GM19240 (cell line): ENCODE results near the gene GCFC2.
A peak's percentile ranks its signal among the peaks of the same experiment; 100 is the strongest.

Experiments used
- DNase-seq: peaks from one replicate; pipeline ENCODE4 v3.0.0; 2011; ENCODE audit warnings: low spot score; ENCODE audit not compliant: insufficient read length

The GCFC2 gene

GRCh38 chr2:75627902-75628504, 82.7 kb downstream of the GCFC2 start:
- peak; percentile 53 for DNase-seq

GRCh38 chr2:75622929-75623328, 87.8 kb downstream of the GCFC2 start:
- no peak for DNase-seq

- no peak for DNase-seq
Observed at GRCh38 chr2:75622500-75622899, 88.2 kb downstream of the GCFC2 start.

GRCh38 chr2:75621228-75621627, 89.5 kb downstream of the GCFC2 start:
- no peak for DNase-seq

- no peak for DNase-seq
Observed at GRCh38 chr2:75619956-75620740, 90.6 kb downstream of the GCFC2 start.

GRCh38 chr2:75616933-75617332, 93.8 kb downstream of the GCFC2 start:
- DNase-seq = no peak

- no peak for DNase-seq
Observed at GRCh38 chr2:75616406-75616805, 94.3 kb downstream of the GCFC2 start.

GRCh38 chr2:75614162-75614651, 96.5 kb downstream of the GCFC2 start:
- no peak for DNase-seq

GRCh38 chr2:75612862-75613243, 97.9 kb downstream of the GCFC2 start:
- DNase-seq = no peak
